Liver (tissue), 3 donors: ENCODE data around the gene SIGLEC14.

Source experiments
- FOXA1 ChIP-seq: IDR thresholded peaks from 2 replicates; pipeline ENCODE4 v1.6.1; 2016; ENCODE audit warnings: antibody characterized with exemption
- REST ChIP-seq: IDR thresholded peaks from 2 replicates; pipeline ENCODE4 v1.6.1; 2016; ENCODE audit warnings: antibody characterized with exemption, mild to moderate bottlenecking
- SP1 ChIP-seq: IDR thresholded peaks from 2 replicates; pipeline ENCODE4 v1.6.1; 2018; ENCODE audit warnings: antibody characterized with exemption, mild to moderate bottlenecking
- TF ChIP-seq, protein P1 (sequence below): fragments of 150-350 bp; IDR thresholded peaks from 2 replicates; pipeline ENCODE4 v1.5.1; 2017; ENCODE audit warnings: improper control_type of control experiment, low read depth, low read length; ENCODE audit not compliant: missing input control
- donor health status: healthy.
- donor health status: healthy.

DNA sequence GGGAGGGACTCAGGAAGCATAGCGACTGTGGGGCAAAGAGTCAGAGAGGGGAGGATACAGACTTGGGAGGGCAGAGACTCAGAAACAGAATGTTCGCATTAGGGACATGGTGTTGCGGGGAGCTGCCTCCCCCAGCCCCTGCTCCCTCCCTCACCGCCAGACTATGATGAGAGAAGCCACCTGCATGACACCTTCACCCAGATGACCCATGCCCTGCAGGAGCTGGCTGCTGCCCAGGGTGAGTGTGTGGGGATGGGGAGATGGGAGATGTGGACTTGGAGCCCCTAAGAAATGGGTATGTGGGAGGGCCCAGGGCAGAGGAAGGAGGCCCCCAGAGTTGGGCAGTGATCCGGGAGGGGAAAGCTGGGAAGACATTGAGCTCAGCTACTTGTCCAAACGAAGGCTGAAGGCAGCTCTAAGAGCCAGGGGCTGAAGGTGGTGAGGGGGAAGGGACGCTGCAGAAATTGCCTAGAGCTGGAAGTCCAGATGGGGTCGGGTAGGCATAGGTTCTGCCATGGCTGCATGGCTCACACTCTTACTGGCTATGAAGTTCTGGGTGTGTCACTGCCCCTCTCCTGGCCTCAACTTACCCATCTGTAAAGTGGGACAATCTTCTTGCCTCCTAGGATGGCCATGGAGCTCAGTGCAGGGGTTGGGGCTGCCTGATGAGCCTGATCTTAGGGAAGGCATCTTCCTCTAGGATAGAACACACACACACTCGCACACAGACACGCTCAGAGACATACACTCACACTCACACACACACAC is 47.9 kb upstream of the SIGLEC14 start:
- TF ChIP-seq, protein P1, sequence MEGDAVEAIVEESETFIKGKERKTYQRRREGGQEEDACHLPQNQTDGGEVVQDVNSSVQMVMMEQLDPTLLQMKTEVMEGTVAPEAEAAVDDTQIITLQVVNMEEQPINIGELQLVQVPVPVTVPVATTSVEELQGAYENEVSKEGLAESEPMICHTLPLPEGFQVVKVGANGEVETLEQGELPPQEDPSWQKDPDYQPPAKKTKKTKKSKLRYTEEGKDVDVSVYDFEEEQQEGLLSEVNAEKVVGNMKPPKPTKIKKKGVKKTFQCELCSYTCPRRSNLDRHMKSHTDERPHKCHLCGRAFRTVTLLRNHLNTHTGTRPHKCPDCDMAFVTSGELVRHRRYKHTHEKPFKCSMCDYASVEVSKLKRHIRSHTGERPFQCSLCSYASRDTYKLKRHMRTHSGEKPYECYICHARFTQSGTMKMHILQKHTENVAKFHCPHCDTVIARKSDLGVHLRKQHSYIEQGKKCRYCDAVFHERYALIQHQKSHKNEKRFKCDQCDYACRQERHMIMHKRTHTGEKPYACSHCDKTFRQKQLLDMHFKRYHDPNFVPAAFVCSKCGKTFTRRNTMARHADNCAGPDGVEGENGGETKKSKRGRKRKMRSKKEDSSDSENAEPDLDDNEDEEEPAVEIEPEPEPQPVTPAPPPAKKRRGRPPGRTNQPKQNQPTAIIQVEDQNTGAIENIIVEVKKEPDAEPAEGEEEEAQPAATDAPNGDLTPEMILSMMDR = no peak
- TF ChIP-seq FOXA1 (no peak), REST (no peak), SP1 (no peak)
